Right ventricle myocardium superior (tissue), 1 donor: ENCODE measurements around the gene EIF4B. TPM values are rescaled to one million over a fixed set of nuclear protein-coding genes. Genes with fewer than 3 reads are reported as not detected.
"Not testable (repeated sequence)": the region's sequence is repeated elsewhere in the genome, so short reads cannot be mapped to it uniquely, and the experiment has no call there.

Source experiments
- ATAC-seq: fragments of 200-7000 bp; cut with Tn5 transposase; one replicate; pipeline ENCODE4 v1.9.1; 2020; ENCODE audit warnings: mild to moderate bottlenecking; ENCODE audit not compliant: poor library complexity
- DNase-seq: peaks from one replicate; pipeline ENCODE4 v3.0.0-alpha.2; 2020
- intact Hi-C: fragments of 100-400 bp; cut with DNase I; formaldehyde crosslinking; loops from one replicate; pipeline ENCODE4 v1.11.2; 2022
- total RNA-seq: library from RNA; stranded (reverse); fragmentation: NEBNext Ultra II Directional; extraction: Animal tissue kit (Norgen Biotek cat#: 25700); gene quantifications from one replicate; pipeline ENCODE4 v1.2.1, GENCODE V29; 2021
- donor health status: DM: no; HTN: yes; CAD: no; lungs with severe emphysema.

Gene EIF4B
- total RNA-seq, 1 donor from 2014 or later: 434 TPM

DNA sequence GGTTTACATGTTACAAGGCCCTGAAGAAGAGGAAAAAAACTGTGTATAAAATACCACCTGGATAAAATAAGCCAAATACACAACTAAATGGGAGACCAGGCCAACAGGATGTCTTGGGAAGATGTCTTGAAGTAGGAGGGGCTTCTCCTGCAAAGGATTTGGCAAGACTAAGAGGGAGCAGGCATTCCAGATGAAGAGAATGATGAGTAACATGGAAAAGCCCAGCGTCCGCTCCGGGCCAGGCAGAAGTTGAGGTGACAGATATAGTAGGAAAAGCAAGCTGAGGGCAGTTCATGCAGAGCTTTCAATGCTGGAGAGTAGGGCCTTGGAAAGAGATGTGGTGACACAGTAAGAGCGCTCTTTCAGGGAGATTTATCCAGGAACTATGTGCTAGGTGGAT lies 16.1 kb upstream of the EIF4B start:
- ATAC-seq: no peak
- intact Hi-C loops: no loop called here
- DNase-seq: no peak

GRCh38 chr12:52992240-52992639 lies 14.0 kb upstream of the EIF4B start:
- intact Hi-C loops, ATAC-seq, DNase-seq: not testable (repeated sequence)

DNA sequence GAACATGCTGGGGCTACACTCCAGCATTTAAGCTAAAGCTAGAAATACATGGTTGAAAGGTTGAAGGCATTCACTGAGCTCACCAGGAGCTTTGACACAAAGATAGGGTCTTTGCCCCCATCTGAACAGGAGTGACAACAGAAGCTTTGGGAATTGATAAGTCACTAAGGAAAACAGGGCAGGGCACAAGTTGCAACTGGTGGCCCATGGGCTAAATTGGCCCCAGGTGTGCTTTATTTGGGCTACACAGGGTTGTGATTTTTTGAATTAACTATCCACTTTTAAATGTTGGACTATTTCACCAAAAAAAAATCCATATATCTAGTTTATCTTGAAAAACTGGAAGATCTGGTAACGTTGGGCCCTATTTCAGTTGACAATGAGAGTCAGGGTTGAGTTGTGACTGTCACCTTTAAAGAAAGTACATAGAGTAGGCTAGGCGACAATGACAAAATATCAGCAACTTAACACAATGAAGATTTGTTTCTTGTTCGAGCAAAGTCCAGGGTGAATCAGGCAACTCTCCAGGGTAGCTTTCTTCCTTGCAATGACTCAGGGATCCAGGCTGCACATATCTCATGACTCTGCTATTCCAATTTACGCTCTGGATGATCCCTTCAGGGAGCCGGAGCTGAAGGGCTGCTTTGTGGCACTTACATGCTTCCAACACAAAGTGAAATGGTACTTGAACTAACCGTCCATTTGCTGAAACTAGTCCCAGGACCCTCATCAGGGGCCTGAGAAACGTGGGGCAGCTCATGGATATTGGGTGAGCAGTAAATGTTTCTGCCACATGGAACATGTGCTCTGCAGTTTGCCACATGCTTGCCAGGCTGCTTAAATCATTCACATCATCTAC lies 13.3 kb upstream of the EIF4B start:
- no peak for ATAC-seq
- intact Hi-C loops: no loop called here

GRCh38 chr12:52993558-52993869 lies 12.7 kb upstream of the EIF4B start:
- intact Hi-C loops: no loop called here
- no peak for DNase-seq
- no peak for ATAC-seq

More for the DNA sequence above, 13.3 kb upstream of the EIF4B start:
- DNase-seq: no peak

GRCh38 chr12:53004178-53004577 lies 2.1 kb upstream of the EIF4B start:
- no peak for DNase-seq
- no peak for ATAC-seq
- intact Hi-C loops: no loop called here

DNA sequence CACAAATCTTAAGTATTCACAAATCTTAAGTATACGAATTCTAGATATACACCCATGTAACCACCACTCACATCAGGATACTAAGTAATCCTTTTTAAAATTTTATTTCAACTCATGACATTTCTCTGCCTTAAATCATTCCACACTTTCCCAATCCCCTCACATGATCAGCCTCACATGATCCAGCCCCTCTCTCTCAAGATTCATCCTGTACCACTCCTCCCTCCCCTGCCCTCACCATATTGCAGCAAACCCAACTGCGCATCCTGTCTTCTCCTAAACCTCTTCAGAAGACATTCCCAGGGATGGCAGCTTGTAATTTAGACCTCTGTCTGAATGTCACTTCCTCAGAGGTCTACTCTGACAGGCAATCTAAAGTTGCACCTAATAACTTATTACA lies 1.7 kb upstream of the EIF4B start:
- no peak for ATAC-seq
- intact Hi-C loops: no loop called here
- no peak for DNase-seq

DNA sequence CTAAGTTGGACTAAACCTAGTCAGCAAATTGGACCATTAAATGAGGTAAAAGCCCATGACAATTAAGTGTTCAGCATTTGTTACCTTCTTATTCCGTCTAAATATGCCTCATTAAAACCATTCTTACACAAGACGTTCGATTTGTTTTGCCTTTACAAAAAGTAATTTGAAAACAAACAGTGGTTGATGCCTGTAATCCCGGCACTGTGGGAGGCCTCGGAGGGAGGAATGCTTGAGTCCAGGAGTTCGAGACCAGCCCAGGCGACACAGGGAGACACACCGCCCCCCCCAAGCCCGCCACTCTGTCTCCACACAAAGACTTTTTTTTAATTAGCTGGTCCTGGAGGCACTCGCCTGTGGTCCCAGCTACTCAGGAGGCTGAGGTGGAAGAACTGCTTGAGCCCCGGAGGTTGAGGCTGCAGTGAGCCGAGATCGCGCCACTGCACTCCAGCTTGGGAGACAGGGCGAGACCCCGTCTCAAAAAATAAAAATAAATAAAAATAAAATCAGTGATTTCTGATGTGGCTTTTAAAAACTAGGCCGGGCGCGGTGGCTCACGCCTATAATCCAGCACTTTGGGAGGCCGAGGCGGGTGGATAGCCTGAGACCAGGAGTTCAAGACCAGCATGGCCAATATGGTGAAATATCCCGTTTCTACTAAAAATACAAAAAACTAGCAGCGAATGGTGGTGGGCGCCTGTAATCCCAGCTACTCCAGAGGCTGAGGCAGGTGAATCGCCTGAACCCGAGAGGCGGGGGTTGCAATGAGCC lies 856 bp upstream of the EIF4B start:
- DNase-seq (peak; percentile 51), ATAC-seq (no peak)
- intact Hi-C loops: no loop called here

- intact Hi-C loops: no loop called here
- DNase-seq (peak; percentile 84), ATAC-seq (peak; percentile 53)
Measured at GRCh38 chr12:53006810-53007309, 604 bp downstream of the EIF4B start.

GRCh38 chr12:53007343-53007742 lies 1.1 kb downstream of the EIF4B start:
- DNase-seq (no peak), ATAC-seq (no peak)
- intact Hi-C loops: no loop called here

GRCh38 chr12:53008760-53009159 lies 2.5 kb downstream of the EIF4B start:
- DNase-seq, ATAC-seq, intact Hi-C loops: not testable (repeated sequence)

DNA sequence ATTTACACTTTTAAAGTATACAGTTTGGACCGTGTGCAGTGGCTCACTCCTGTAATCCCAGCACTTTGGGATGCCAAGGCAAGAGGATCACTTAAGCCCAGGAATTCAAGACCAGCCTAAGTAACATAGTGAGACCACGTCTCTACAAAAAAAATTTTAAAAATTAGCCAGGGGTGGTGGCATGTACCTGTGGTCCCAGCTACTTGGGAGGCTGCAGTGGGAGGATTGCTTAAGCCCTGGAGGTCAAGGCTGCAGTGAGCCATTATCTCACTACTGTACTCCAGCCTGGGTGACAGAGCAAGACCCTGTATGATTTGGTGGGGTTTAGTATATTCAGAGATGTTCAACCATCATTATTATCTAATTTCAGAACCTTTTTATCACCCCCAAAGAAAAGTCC lies 4.7 kb downstream of the EIF4B start:
- DNase-seq (no peak), ATAC-seq (no peak)
- intact Hi-C loops: no loop called here

GRCh38 chr12:53011889-53012288 lies 5.6 kb downstream of the EIF4B start:
- ATAC-seq: no peak
- intact Hi-C loops: no loop called here
- DNase-seq: no peak

DNA sequence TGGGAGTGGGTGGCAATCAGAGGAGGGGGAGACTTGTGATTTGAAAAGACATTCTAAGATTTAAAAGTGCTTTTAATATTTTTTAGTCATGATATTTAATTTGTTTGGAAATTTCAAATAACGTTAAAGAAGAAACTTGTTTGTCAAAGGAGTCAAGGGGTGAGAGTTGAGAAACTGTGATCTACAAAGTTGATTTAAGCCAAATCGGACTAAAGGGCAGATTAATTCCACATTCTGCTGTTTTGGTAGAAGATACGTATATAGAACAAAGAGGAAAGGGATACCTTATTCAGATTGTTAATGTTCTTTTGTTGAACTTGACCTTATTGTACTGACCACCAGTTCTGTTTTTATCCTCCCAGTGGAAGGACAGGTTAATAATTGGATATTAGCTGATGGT lies 6.7 kb downstream of the EIF4B start:
- DNase-seq (no peak), ATAC-seq (no peak)
- intact Hi-C loops: no loop called here

GRCh38 chr12:53014709-53015108 lies 8.5 kb downstream of the EIF4B start:
- DNase-seq (no peak), ATAC-seq (no peak)
- intact Hi-C loops: no loop called here

DNA sequence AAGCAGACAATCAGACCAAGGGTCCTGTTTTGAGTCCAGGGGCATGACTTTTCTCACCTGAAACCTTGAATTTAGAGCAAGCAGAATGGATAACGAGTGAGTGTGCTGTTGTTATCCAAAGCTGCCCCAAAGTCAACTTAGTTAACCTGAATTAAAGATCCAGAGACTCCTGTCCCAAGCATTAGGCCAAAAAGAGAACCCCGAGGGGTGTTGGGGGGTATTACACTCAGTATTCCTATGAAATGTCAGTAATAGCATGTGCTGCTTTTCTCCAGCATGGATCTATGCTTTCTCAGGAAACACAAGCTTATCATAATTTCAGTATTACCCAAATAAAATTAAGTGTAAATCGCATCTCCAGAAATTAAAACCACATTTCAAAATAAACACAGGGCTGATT lies 19.0 kb downstream of the EIF4B start:
- intact Hi-C loops: no loop called here
- ATAC-seq: no peak

DNA sequence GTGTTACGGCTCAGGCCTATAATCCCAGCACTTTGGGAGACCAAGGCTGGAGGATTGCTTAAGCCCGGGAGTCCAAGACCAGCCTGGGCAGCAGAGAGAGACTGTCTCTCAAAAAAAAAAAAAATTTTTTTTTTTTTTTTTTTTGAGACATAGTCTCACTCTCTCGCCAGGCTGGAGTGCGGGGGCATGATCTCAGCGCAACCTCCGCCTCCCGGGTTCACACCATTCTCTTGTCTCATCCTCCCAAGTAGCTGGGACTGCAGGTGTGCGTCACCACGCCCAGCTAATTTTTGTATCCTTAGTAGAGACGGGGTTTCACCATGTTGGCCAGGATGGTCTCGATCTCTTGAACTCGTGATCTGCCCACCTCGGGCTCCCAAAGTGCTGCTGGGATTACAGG lies 20.8 kb downstream of the EIF4B start:
- DNase-seq, ATAC-seq, intact Hi-C loops: not testable (repeated sequence)

More for the DNA sequence above, 19.0 kb downstream of the EIF4B start:
- no peak for DNase-seq

DNA sequence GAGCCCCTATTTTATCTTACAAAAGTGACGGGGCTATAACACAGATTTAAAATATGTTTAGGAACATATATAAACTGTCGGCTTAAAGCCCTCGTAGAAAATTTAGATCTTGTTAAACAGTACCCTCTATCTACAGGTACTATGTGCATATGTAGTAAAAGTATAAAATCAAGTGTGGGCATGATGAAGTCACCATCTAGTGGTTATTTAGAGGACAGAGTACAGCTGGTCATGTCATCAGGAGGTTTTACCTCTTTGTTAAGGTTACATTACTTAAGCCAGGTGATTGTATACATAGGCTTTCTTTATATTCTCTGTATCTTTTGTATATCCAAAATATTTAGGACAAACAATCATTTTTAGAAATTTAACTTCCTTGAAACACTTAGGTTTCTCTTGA lies 25.4 kb downstream of the EIF4B start:
- ATAC-seq (no peak), DNase-seq (no peak)
- intact Hi-C loops: no loop called here

- DNase-seq, intact Hi-C loops, ATAC-seq: not testable (repeated sequence)
Measured at GRCh38 chr12:53033832-53034231, 27.6 kb downstream of the EIF4B start.

GRCh38 chr12:53034459-53034858 lies 28.2 kb downstream of the EIF4B start:
- intact Hi-C loops: no loop called here
- no peak for ATAC-seq
- DNase-seq: no peak

DNA sequence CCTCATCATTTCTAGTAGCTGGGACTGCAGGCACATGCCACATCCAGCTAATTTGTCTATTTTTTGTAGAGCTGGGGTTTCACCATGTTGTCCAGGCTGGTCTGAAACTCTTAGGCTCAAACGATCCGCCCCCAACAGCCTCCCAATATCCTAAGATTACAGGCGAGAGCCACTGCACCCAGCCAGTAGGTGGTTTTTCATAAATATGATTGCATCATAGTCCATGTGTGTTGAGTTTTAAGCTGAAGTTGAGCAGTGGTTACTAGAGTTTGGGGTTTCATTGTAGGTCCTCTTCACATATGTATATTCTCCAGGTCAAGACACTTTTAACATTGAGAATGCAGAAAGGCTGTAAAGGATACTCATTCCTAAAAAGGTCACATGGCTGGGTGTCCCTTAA lies 30.5 kb downstream of the EIF4B start:
- no peak for ATAC-seq
- DNase-seq: no peak
- intact Hi-C loops: no loop called here
